RWPE2 (cell line): ENCODE measurements around the gene POLD2.
A peak's percentile ranks its signal among the peaks of the same experiment; 100 is the strongest.
"Not testable (repeated sequence)": the region's sequence is repeated elsewhere in the genome, so short reads cannot be mapped to it uniquely, and the experiment has no call there.

Source experiments
- ATAC-seq: fragments of 200-7000 bp; cut with Tn5 transposase; 3 replicates; pipeline ENCODE4 v1.9.1; 2021; ENCODE audit warnings: low read depth
- DNase-seq: peaks from one replicate; pipeline ENCODE4 v3.0.0-alpha.2; 2020; ENCODE audit warnings: low spot score
- H3K27ac ChIP-seq: fragments of 450-650 bp; 2 replicates; pipeline ENCODE4 v1.5.1; 2017; ENCODE audit warnings: mild to moderate bottlenecking; ENCODE audit not compliant: poor library complexity, severe bottlenecking
- H3K27me3 ChIP-seq: fragments of 250-450 bp; sonication (Bioruptor Pico); 2 replicates; pipeline ENCODE4 v1.5.1; 2021; ENCODE audit warnings: mild to moderate bottlenecking, moderate library complexity; ENCODE audit not compliant: insufficient read depth, poor library complexity, severe bottlenecking
- H3K36me3 ChIP-seq: fragments of 250-450 bp; sonication (Bioruptor Pico); 2 replicates; pipeline ENCODE4 v1.5.1; 2020; ENCODE audit warnings: low read depth, mild to moderate bottlenecking, moderate library complexity
- H3K4me1 ChIP-seq: fragments of 250-450 bp; sonication (Bioruptor Pico); 2 replicates; pipeline ENCODE4 v1.5.1; 2021; ENCODE audit warnings: mild to moderate bottlenecking, moderate library complexity; ENCODE audit not compliant: insufficient read depth, poor library complexity, severe bottlenecking
- H3K4me3 ChIP-seq: fragments of 250-450 bp; sonication (Bioruptor Pico); 2 replicates; pipeline ENCODE4 v1.5.1; 2021; ENCODE audit warnings: mild to moderate bottlenecking, moderate library complexity; ENCODE audit not compliant: severe bottlenecking
- H3K9me3 ChIP-seq: fragments of 250-450 bp; sonication (Bioruptor Pico); 2 replicates; pipeline ENCODE4 v1.5.1; 2021; ENCODE audit warnings: mild to moderate bottlenecking, moderate library complexity; ENCODE audit not compliant: severe bottlenecking
- TF ChIP-seq, protein P1 (sequence below): fragments of 450-650 bp; IDR thresholded peaks from one replicate; pipeline ENCODE4 v1.5.1; 2017; ENCODE audit warnings: mild to moderate bottlenecking, moderate library complexity; ENCODE audit not compliant: poor library complexity, severe bottlenecking

Gene POLD2

DNA sequence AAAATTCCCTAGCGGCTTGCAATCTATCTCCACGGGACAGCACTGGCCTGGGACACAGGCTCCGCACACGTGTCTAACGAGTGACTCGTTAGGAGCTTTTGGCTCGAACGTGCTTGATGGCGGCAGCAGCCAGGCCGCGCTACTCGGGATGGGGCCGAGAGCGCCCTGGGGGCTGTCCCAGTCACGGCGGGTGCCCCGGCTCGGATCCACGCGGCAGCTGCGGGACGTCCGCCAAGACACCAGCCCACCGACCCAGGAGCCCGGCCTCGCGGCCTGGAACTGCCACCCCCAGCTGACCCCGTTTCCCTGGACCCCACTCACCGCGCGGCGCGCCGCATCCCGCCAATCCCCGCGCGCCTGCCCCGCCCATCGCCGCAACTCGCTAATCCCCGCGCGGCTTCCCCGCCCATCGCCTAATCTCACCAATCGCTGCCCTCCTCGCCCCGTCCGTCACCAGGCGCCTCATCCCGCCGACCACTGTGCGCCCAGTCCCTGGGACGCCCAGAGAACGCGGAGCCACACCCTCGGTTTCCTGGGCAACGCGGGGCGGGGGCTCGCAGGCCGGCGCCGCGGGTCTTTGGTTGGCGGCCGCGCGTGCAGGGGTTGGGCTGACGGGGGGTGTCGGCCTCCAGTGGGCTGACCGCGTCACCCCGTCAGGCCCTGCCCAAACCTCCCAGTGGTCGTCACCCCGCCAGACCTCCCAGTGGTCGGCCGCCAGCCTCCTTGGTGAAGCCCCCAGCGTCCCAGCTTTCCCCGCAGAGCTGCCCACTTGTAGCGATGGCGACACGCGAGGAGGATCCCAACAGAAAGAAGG lies at the start of gene POLD2:
TSS of gene POLD2 (minus strand) at position 359 of the 814 bp plus-strand sequence. CDS start 1,495 bp downstream, outside the sequence.
- Histone ChIP-seq H3K4me1 (peaks cover 6% of the 10 kb centered on the region), H3K27ac (peak within 1 kb of the TSS; percentile 44), H3K4me3 (peak within 1 kb of the TSS; percentile 89), H3K36me3 (peaks cover 39% of the 10 kb centered on the region), H3K27me3 (no peaks in the 10 kb centered on the region), H3K9me3 (no peaks in the 10 kb centered on the region)
- peak; percentile 98 for DNase-seq
- ATAC-seq, result peak; percentile 98
- TF ChIP-seq, protein P1, sequence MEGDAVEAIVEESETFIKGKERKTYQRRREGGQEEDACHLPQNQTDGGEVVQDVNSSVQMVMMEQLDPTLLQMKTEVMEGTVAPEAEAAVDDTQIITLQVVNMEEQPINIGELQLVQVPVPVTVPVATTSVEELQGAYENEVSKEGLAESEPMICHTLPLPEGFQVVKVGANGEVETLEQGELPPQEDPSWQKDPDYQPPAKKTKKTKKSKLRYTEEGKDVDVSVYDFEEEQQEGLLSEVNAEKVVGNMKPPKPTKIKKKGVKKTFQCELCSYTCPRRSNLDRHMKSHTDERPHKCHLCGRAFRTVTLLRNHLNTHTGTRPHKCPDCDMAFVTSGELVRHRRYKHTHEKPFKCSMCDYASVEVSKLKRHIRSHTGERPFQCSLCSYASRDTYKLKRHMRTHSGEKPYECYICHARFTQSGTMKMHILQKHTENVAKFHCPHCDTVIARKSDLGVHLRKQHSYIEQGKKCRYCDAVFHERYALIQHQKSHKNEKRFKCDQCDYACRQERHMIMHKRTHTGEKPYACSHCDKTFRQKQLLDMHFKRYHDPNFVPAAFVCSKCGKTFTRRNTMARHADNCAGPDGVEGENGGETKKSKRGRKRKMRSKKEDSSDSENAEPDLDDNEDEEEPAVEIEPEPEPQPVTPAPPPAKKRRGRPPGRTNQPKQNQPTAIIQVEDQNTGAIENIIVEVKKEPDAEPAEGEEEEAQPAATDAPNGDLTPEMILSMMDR, result no peak

DNA sequence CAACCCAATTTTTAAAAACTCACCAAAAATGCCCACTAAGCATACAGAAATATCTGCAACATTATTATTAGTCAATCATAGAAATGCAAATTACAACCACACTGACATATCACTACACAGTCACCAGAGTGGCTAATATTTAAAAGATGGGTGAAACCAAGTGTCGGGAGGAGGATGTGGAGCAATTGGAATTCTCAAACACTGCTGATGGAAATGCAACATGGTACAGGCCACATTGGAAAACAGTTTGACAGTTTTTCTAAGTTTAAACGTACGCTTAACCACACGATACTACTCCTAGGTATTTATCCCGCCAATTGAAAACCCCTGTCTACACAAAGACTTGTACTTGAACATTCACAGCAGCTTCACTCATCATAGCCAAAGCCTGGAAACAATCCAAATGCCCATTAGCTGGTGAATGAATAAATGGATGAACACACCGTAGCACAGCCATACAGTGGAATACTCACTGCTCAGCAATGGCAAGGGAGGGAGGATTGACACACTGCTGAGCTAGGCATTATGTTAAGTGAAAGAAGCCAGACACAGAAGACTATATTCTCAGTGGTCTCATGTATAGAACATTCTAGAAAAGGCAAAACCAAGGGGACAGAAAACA lies 49.6 kb upstream of the POLD2 start:
- no peaks in the 10 kb centered on the region for H3K36me3 ChIP-seq
- no peak overlapping the region for H3K27ac ChIP-seq
- H3K9me3 ChIP-seq, result no peaks in the 10 kb centered on the region
- H3K4me3 ChIP-seq, result no peak overlapping the region
- peaks cover 4% of the 10 kb centered on the region for H3K4me1 ChIP-seq
- no peaks in the 10 kb centered on the region for H3K27me3 ChIP-seq
- DNase-seq (no peak), ATAC-seq (no peak)
- TF ChIP-seq, protein P1, result no peak

DNA sequence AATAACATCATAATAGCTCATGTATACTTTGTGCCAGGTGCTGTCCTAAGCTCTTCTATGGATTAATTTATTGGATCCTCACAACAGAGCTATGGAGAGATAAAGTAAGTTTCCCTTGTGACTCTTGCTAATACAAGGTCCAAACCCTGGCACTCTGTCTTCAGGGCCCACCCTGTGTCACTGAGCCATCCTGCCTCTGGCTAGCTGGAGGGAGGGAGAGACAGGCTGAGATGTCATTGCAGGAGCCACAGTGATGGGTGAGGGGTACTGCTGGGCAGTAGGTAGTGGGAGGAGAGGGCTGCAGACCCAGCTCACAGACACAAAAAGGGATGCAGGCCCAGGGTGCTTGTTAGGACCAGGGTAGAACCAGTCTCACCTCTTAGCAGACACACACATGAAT lies 49.0 kb upstream of the POLD2 start:
- TF ChIP-seq, protein P1, result no peak
- Histone ChIP-seq H3K4me3 (no peak overlapping the region), H3K27ac (no peak overlapping the region), H3K9me3 (no peaks in the 10 kb centered on the region), H3K36me3 (no peaks in the 10 kb centered on the region), H3K27me3 (no peaks in the 10 kb centered on the region), H3K4me1 (no peaks in the 10 kb centered on the region)
- no peak for DNase-seq
- ATAC-seq, result no peak

DNA sequence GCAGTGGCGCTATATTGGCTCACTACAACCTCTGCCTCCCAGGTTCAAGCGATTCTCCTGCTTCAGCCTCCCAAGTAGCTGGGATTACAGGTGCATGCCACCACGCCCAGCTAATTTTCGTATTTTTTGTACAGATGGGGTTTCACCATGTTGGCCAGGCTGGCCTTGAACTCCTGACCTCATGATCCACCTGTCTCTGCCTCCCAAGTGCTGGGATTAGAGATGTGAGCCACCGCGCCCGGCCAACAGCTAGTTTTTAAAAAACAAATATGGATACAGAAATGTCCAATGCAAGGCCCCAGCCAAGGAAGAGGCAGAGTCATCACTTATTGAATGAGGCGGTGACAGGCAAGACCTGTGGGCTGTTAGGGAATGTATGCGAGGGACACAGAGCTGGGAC lies 48.6 kb upstream of the POLD2 start:
- ATAC-seq, H3K4me3 ChIP-seq: not testable (repeated sequence)

DNA sequence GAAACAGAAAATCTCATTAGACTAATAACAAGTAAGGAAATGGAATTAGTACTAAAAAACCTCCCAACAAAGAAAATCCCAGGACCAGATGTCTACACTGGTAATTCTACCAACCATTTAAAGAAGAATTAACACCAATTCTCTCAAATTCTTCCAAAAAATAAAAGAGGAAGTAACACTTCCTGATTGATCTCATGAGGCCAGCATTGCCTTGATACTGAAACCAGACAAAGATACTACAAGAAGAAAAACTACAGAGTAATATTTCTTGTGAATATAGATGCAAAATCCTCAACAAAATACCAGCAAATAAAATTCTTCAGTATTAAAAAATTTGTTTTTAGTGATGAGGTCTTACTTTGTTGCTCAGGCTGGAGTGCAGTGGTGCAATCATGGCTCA lies 44.6 kb upstream of the POLD2 start:
- Histone ChIP-seq H3K27ac (no peak overlapping the region), H3K27me3 (no peaks in the 10 kb centered on the region), H3K4me3 (no peak overlapping the region), H3K9me3 (peaks cover 4% of the 10 kb centered on the region), H3K36me3 (no peaks in the 10 kb centered on the region), H3K4me1 (peaks cover 2% of the 10 kb centered on the region)
- no peak for ATAC-seq
- DNase-seq, result no peak
- TF ChIP-seq, protein P1, result no peak

More for the DNA sequence above, 48.6 kb upstream of the POLD2 start:
- H3K4me1 ChIP-seq, H3K27me3 ChIP-seq, H3K36me3 ChIP-seq, H3K27ac ChIP-seq, DNase-seq, H3K9me3 ChIP-seq: not testable (repeated sequence)
